H1 (cell line): Measurements from ENCODE around the gene DTL. TPM values are rescaled to one million over a fixed set of nuclear protein-coding genes. Genes with fewer than 3 reads are reported as not detected.

ENCODE experiments used
- CTCF ChIA-PET: fragments of 300-600 bp; sonication (Branson Sonifier 250); formaldehyde crosslinking; loops from one replicate; lab custom pipeline; 2021; ENCODE audit not compliant: partially characterized antibody; lab: Charles Lee
- POLR2A ChIA-PET: fragments of 300-600 bp; sonication (Branson Sonifier 250); formaldehyde crosslinking; loops from one replicate; lab custom pipeline; 2021; ENCODE audit warnings: inconsistent platforms; ENCODE audit not compliant: partially characterized antibody; lab: Charles Lee
- DNase-seq, 2 experiments: peaks; one replicate each; pipeline versions ENCODE4 v3.0.0 to v3.0.0-alpha.2; 2010 to 2022; ENCODE audit warnings: low spot score in 2 of 2, low read depth in 1 of 2, mixed read lengths in 1 of 2
- FAIRE-seq: peaks from 2 replicates; lab custom pipeline; 2011; peaks lifted over from hg19 to GRCh38; lab: Jason Lieb, UNC
- H2AFZ ChIP-seq: 2 replicates; pipeline ENCODE4 v1.8.1; 2012; ENCODE audit warnings: low read length, inconsistent platforms
- H2AK5ac ChIP-seq: 2 replicates; pipeline ENCODE4 v1.6.1; 2013; ENCODE audit warnings: low read depth, low read length
- H2BK120ac ChIP-seq: replicated peaks from 2 replicates; pipeline ENCODE3; 2013; ENCODE audit warnings: low read depth, low read length, inconsistent platforms
- H2BK12ac ChIP-seq: 2 replicates; pipeline ENCODE4 v1.6.1; 2013; ENCODE audit warnings: low read depth, low read length
- H2BK15ac ChIP-seq: 2 replicates; pipeline ENCODE4 v1.6.1; 2013; ENCODE audit warnings: low read length
- H2BK20ac ChIP-seq: 2 replicates; pipeline ENCODE4 v1.6.1; 2013; ENCODE audit warnings: low read length
- H2BK5ac ChIP-seq: 2 replicates; pipeline ENCODE4 v1.6.1; 2013; ENCODE audit warnings: low read depth, low read length
- H3K14ac ChIP-seq: 2 replicates; pipeline ENCODE4 v1.6.1; 2013; ENCODE audit warnings: inconsistent platforms; ENCODE audit not compliant: insufficient read length
- H3K18ac ChIP-seq: 2 replicates; pipeline ENCODE4 v1.6.1; 2013; ENCODE audit warnings: low read length; ENCODE audit errors: extremely low read depth
- H3K23ac ChIP-seq: 2 replicates; pipeline ENCODE4 v1.6.1; 2013; ENCODE audit warnings: inconsistent platforms; ENCODE audit not compliant: insufficient read length
- H3K23me2 ChIP-seq: 2 replicates; pipeline ENCODE4 v1.6.1; 2013; ENCODE audit warnings: low read depth, low read length
- H3K27ac ChIP-seq: 2 replicates; pipeline ENCODE4 v1.6.1; 2011; ENCODE audit warnings: low read depth, low read length, inconsistent platforms
- H3K27me3 ChIP-seq, 4 experiments: replicated peaks in 1 of 4; 1 replicate in 1 of 4; 2 replicates in 3 of 4; pipeline versions ENCODE4 v1.6.1 to v1.8.1; 2011 to 2013; ENCODE audit warnings: low read length in 3 of 4, mild to moderate bottlenecking in 3 of 4, inconsistent platforms in 2 of 4, mixed read lengths in 2 of 4, moderate library complexity in 1 of 4; ENCODE audit not compliant: control insufficient read depth in 3 of 4, insufficient read depth in 3 of 4; ENCODE audit errors: extremely low read depth in 1 of 4
- H3K36me3 ChIP-seq, 4 experiments: 2 replicates each; pipeline versions ENCODE4 v1.6.1 to v1.8.1; 2011 to 2013; ENCODE audit warnings: mild to moderate bottlenecking in 4 of 4, low read length in 3 of 4, moderate library complexity in 2 of 4, control low read depth in 1 of 4, inconsistent platforms in 1 of 4; ENCODE audit not compliant: insufficient read depth in 4 of 4, control insufficient read depth in 2 of 4
- H3K4ac ChIP-seq: replicated peaks from 2 replicates; pipeline ENCODE3; 2013; ENCODE audit warnings: low read length, low read depth, mixed read lengths, inconsistent platforms; ENCODE audit not compliant: insufficient read length
- H3K4me1 ChIP-seq, 4 experiments: replicated peaks in 1 of 4; 1 replicate in 1 of 4; 2 replicates in 3 of 4; pipeline versions ENCODE4 v1.6.1 to v1.8.1; 2011 to 2013; ENCODE audit warnings: low read length in 3 of 4, inconsistent platforms in 2 of 4, mixed read lengths in 1 of 4; ENCODE audit not compliant: insufficient read depth in 4 of 4, control insufficient read depth in 3 of 4
- H3K4me2 ChIP-seq, 2 experiments: 2 replicates each; pipeline versions ENCODE4 v1.6.1 to v1.8.1; 2011 to 2013; ENCODE audit warnings: low read depth in 2 of 2, low read length in 2 of 2, control low read depth in 1 of 2, inconsistent platforms in 1 of 2, mild to moderate bottlenecking in 1 of 2; ENCODE audit not compliant: insufficient read depth in 1 of 2
- H3K4me3 ChIP-seq, 4 experiments: fragments of 200-600, 300-600 bp in 1 of 4; sonication (generic), shearing (Covaris generic), sonication (Bioruptor Twin) in 1 of 4; 2 replicates each; pipeline versions ENCODE4 v1.5.1 to v1.8.1; 2011 to 2016; ENCODE audit warnings: low read length in 4 of 4, low read depth in 3 of 4, control low read depth in 2 of 4, inconsistent platforms in 2 of 4, mild to moderate bottlenecking in 2 of 4, mixed read lengths in 1 of 4, moderate library complexity in 1 of 4; ENCODE audit not compliant: insufficient read depth in 2 of 4; ENCODE audit errors: extremely low read depth in 1 of 4
- H3K56ac ChIP-seq: replicated peaks from 2 replicates; pipeline ENCODE3; 2013; ENCODE audit warnings: low read depth, mild to moderate bottlenecking, mixed read lengths, low read length, inconsistent platforms; ENCODE audit not compliant: insufficient read length
- H3K79me1 ChIP-seq: 2 replicates; pipeline ENCODE4 v1.6.1; 2013; ENCODE audit warnings: low read depth, low read length, control low read depth
- H3K79me2 ChIP-seq, 2 experiments: 2 replicates each; pipeline versions ENCODE4 v1.6.1 to v1.8.1; 2012 to 2013; ENCODE audit warnings: low read length in 2 of 2, mild to moderate bottlenecking in 2 of 2, inconsistent platforms in 1 of 2; ENCODE audit not compliant: insufficient read depth in 2 of 2, control insufficient read depth in 1 of 2
- H3K9ac ChIP-seq, 4 experiments: replicated peaks in 1 of 4; 1 replicate in 1 of 4; 2 replicates in 3 of 4; pipeline versions ENCODE4 v1.6.1 to v1.8.1; 2011 to 2013; ENCODE audit warnings: low read depth in 3 of 4, low read length in 3 of 4, control low read depth in 2 of 4, mild to moderate bottlenecking in 2 of 4, moderate library complexity in 2 of 4, inconsistent platforms in 1 of 4; ENCODE audit errors: extremely low read depth in 1 of 4
- H3K9me3 ChIP-seq, 2 experiments: 2 replicates each; pipeline versions ENCODE4 v1.6.1 to v1.8.1; 2012 to 2013; ENCODE audit warnings: mild to moderate bottlenecking in 2 of 2, moderate library complexity in 2 of 2, control low read depth in 1 of 2, inconsistent platforms in 1 of 2, low read depth in 1 of 2, low read length in 1 of 2, mixed read lengths in 1 of 2; ENCODE audit not compliant: insufficient read depth in 2 of 2
- H4K20me1 ChIP-seq, 2 experiments: replicated peaks in 1 of 2; 2 replicates each; pipeline versions ENCODE3 to v1.8.1; 2011 to 2013; ENCODE audit warnings: inconsistent platforms in 2 of 2, low read length in 2 of 2, mild to moderate bottlenecking in 1 of 2; ENCODE audit not compliant: insufficient read depth in 2 of 2, control insufficient read depth in 1 of 2
- H4K5ac ChIP-seq: 2 replicates; pipeline ENCODE4 v1.6.1; 2013; ENCODE audit warnings: low read length, low read depth, mixed read lengths, inconsistent platforms; ENCODE audit not compliant: insufficient read length
- H4K8ac ChIP-seq: 2 replicates; pipeline ENCODE4 v1.8.0; 2013; ENCODE audit warnings: mild to moderate bottlenecking, moderate library complexity, low read length, inconsistent platforms; ENCODE audit not compliant: insufficient read depth; ENCODE audit errors: extremely low read depth
- H4K91ac ChIP-seq: replicated peaks from 2 replicates; pipeline ENCODE3; 2013; ENCODE audit warnings: low read length, mixed read lengths, inconsistent platforms; ENCODE audit not compliant: insufficient read length
- TAF1 ChIP-seq: IDR thresholded peaks from 2 replicates; pipeline ENCODE4 v1.6.1; 2011; ENCODE audit warnings: mild to moderate bottlenecking, low read depth, low read length
- WGBS, 2 experiments: shearing (Covaris generic) in 1 of 2; methylation state at CpG; one replicate each; pipeline versions ENCODE4 v1.1.6 to v1.1.7; 2013 to 2015; ENCODE audit warnings: low lambda C conversion rate in 2 of 2, mixed read lengths in 2 of 2, inconsistent platforms in 1 of 2, low coverage in 1 of 2, missing lambda C conversion rate in 1 of 2; ENCODE audit not compliant: insufficient replicate concordance in 2 of 2, insufficient coverage in 1 of 2, insufficient read length in 1 of 2; ENCODE audit errors: extremely low coverage in 1 of 2, missing lambda C conversion rate in 1 of 2; 5-methylcytosine and 5-hydroxymethylcytosine counted together
- polyA plus RNA-seq, 7 experiments: library from polyadenylated mRNA; depleted of rRNA in 3 of 7; stranded (reverse) in 5 of 7; unstranded in 2 of 7; fragments of >200 nt in 5 of 7; fragments of 200-250 nt in 2 of 7; gene quantifications; 1 replicate in 5 of 7; 2 replicates in 1 of 7; 4 replicates in 1 of 7; pipeline versions ENCODE4 v1.2.1 to v1.2.3, GENCODE V29; 2011 to 2013; ENCODE audit warnings: missing spikeins in 2 of 7, mixed read lengths in 2 of 7
- total RNA-seq: library from RNA; stranded (reverse); fragmentation: NEBNext Ultra II Directional; extraction: Animal tissue kit (Norgen Biotek cat#: 25700); gene quantifications from 2 replicates; pipeline ENCODE4 v1.2.1, GENCODE V29; 2021

DTL gene
- total and polyA plus RNA-seq, 2 of the 8 experiments (the other 6 are each of a cell fraction or from before 2014, with no cell fraction given), result 36.0 to 46.9 TPM

DNA sequence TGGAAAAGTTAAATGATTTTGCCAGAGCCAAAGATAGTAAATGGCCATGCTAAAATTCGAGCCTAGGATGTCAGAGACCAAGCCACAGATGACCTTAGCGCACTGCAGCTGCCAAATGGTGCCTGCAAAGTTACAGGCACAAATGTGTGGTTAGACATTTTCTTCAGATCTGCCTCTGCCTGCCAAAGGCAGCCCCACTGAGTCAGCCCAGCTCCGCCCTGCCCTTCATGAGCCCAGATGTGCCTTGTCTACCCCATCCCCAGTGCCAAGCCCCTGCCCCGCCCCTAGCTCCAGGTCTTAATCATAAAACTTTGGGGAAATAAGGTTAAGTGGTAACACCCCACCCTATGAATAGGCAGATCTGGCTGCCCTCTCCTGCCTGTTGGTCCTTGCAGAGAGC, 105.9 kb downstream of the DTL start:
- Histone ChIP-seq H4K20me1 (no peaks in the 10 kb centered on the region), H3K79me1 (no peaks in the 10 kb centered on the region), H4K91ac (no peak overlapping the region), H2BK120ac (no peak overlapping the region), H2BK15ac (no peak overlapping the region), H2AK5ac (no peak overlapping the region), H3K9me3 (no peaks in the 10 kb centered on the region), H3K9ac (no peak overlapping the region), H4K5ac (no peak overlapping the region), H2AFZ (no peak overlapping the region), H3K4me2 (no peak overlapping the region), H3K27me3 (no peaks in the 10 kb centered on the region), H2BK5ac (no peak overlapping the region), H3K79me2 (no peaks in the 10 kb centered on the region), H2BK12ac (no peak overlapping the region), H3K18ac (no peak overlapping the region), H3K4me1 (peaks cover 0 to 3% (median under 1%) of the 10 kb centered on the region in 4 experiments; a peak in 1 of 7 replicates), H3K27ac (no peak overlapping the region), H3K14ac (no peak overlapping the region), H3K56ac (no peak overlapping the region), H3K4ac (no peak overlapping the region), H3K23me2 (no peaks in the 10 kb centered on the region), H2BK20ac (no peak overlapping the region), H4K8ac (no peak overlapping the region), H3K4me3 (no peak overlapping the region), H3K23ac (no peak overlapping the region), H3K36me3 (no peaks in the 10 kb centered on the region)
- FAIRE-seq (no peak), DNase-seq (no peak)
- POLR2A ChIA-PET, result no interaction called here
- CTCF ChIA-PET, result interaction anchor here (2.7 kb wide), 1 partner anchor 314 kb away, joined by 5 read pairs; no protein-coding TSS in a partner anchor
- TF ChIP-seq TAF1, result no peak
- WGBS, 2 experiments, result 95% methylated on average over 4 of the region's 4 CpGs; no CpG with 5 or more reads in 1 of the 2 experiments
